K562 (cell line): ENCODE measurements around the gene KCNA1. TPM values are rescaled to one million over a fixed set of nuclear protein-coding genes. Genes with fewer than 3 reads are reported as not detected.

Source experiments
- ATAC-seq: fragments of 200-7000 bp; cut with Tn5 transposase; 3 replicates; pipeline ENCODE4 v1.9.1; 2020; ENCODE audit warnings: moderate library complexity
- BruUV-seq: library from RNA; stranded (reverse); fragments of 400-500 nt; replicated peaks from 2 replicates; lab custom pipeline; 2021; lab: Mats Ljungman, UMichigan
- CTCF ChIA-PET: fragments of 300-600 bp; formaldehyde crosslinking; extraction: SDS; loops from one replicate; lab custom pipeline; 2021; ENCODE audit warnings: low intra/inter-chr PET ratio; lab: Yijun Ruan, JAX
- POLR2A ChIA-PET: fragments of 300-600, 350-650 bp; sonication (Branson Sonifier 250); formaldehyde crosslinking; extraction: SDS; loops from one replicate; lab custom pipeline; 2021; ENCODE audit warnings: antibody characterized with exemption, inconsistent platforms; lab: Yijun Ruan, JAX
- DNase-seq, 4 experiments: peaks; one replicate each; pipeline versions ENCODE4 v3.0.0 to v3.0.0-alpha.2; 2011 to 2018; ENCODE audit warnings: low spot score in 3 of 4, mixed read lengths in 3 of 4; ENCODE audit errors: extremely low read depth in 1 of 4
- FAIRE-seq: peaks from 2 replicates; lab custom pipeline; 2011; peaks lifted over from hg19 to GRCh38; lab: Jason Lieb, UNC
- H2AFZ ChIP-seq: 2 replicates; pipeline ENCODE4 v1.6.0; 2011; ENCODE audit warnings: low read depth, low read length, control low read depth, inconsistent platforms
- H3K27ac ChIP-seq: fragments of 200-600 bp; 3 replicates; pipeline ENCODE4 v1.8.0; 2011; ENCODE audit warnings: low read depth, mild to moderate bottlenecking, control low read depth, inconsistent platforms, low read length, moderate library complexity, mixed read lengths; ENCODE audit errors: extremely low read depth
- H3K27me3 ChIP-seq, 2 experiments: fragments of 300-600 bp in 1 of 2; 2 replicates in 1 of 2; 3 replicates in 1 of 2; pipeline versions ENCODE4 v1.6.0 to v1.8.0; 2011; ENCODE audit warnings: inconsistent platforms in 2 of 2, low read length in 2 of 2, mild to moderate bottlenecking in 1 of 2, mixed read lengths in 1 of 2, moderate library complexity in 1 of 2; ENCODE audit not compliant: control insufficient read depth in 2 of 2, insufficient read depth in 2 of 2
- H3K36me3 ChIP-seq: fragments of 300-600 bp; 3 replicates; pipeline ENCODE4 v1.8.0; 2011; ENCODE audit warnings: mild to moderate bottlenecking, low read length, inconsistent platforms; ENCODE audit not compliant: control insufficient read depth, insufficient read depth
- H3K4me1 ChIP-seq, 2 experiments: fragments of 200-600 bp in 1 of 2; replicated peaks in 1 of 2; 2 replicates in 1 of 2; 3 replicates in 1 of 2; pipeline versions ENCODE4 v1.5.1 to v1.8.0; 2011; ENCODE audit warnings: inconsistent platforms in 2 of 2, low read length in 2 of 2, mild to moderate bottlenecking in 1 of 2, mixed read lengths in 1 of 2, moderate library complexity in 1 of 2; ENCODE audit not compliant: control insufficient read depth in 2 of 2, insufficient read depth in 2 of 2
- H3K4me2 ChIP-seq: 2 replicates; pipeline ENCODE4 v1.6.1; 2011; ENCODE audit warnings: low read length, control low read depth, inconsistent platforms, mixed read lengths; ENCODE audit not compliant: insufficient read depth
- H3K4me3 ChIP-seq: fragments of 200-600 bp; sonication (generic), shearing (Covaris generic); 2 replicates; pipeline ENCODE4 v1.5.1; 2016; ENCODE audit warnings: control low read depth, inconsistent platforms
- H3K79me2 ChIP-seq: fragments of 200-600 bp; 3 replicates; pipeline ENCODE4 v1.8.0; 2011; ENCODE audit warnings: low read length, inconsistent platforms; ENCODE audit not compliant: control insufficient read depth, insufficient read depth
- H3K9ac ChIP-seq, 2 experiments: 2 replicates each; pipeline versions ENCODE4 v1.6.0 to v1.6.1; 2011; ENCODE audit warnings: low read depth in 2 of 2, low read length in 2 of 2, control low read depth in 1 of 2, inconsistent platforms in 1 of 2, mild to moderate bottlenecking in 1 of 2, mixed read lengths in 1 of 2; ENCODE audit not compliant: insufficient read depth in 1 of 2
- H3K9me1 ChIP-seq: one replicate; pipeline ENCODE4 v1.6.0; 2011; ENCODE audit warnings: inconsistent platforms, mild to moderate bottlenecking, low read length, moderate library complexity; ENCODE audit not compliant: control insufficient read depth, insufficient read depth
- H3K9me3 ChIP-seq: replicated peaks from 2 replicates; pipeline ENCODE4 v1.5.1; 2011; ENCODE audit warnings: low read depth, low read length, inconsistent platforms; ENCODE audit not compliant: control insufficient read depth, insufficient read depth
- H4K20me1 ChIP-seq: replicated peaks from 2 replicates; pipeline ENCODE4 v1.6.1; 2011; ENCODE audit warnings: low read length, inconsistent platforms, mixed read lengths; ENCODE audit not compliant: control insufficient read depth, insufficient read depth
- ATF2 ChIP-seq: sonication (generic); formaldehyde crosslinking; IDR thresholded peaks from 2 replicates; pipeline ENCODE4 v1.8.1; 2022; ENCODE audit warnings: missing genetic modification reagents
- GMEB1 ChIP-seq: fragments of 250-450 bp; sonication (Bioruptor Pico); IDR thresholded peaks from 2 replicates; pipeline ENCODE4 v1.4.0; 2020; ENCODE audit warnings: mild to moderate bottlenecking
- KLF1 ChIP-seq: fragments of 450-650 bp; IDR thresholded peaks from 2 replicates; pipeline ENCODE4 v1.6.1; 2016; ENCODE audit warnings: missing genetic modification characterization, missing compliant biosample characterization
- MEF2D ChIP-seq: conservative IDR thresholded peaks from 2 replicates; pipeline ENCODE4 v1.6.1; 2016; ENCODE audit warnings: low read depth, missing genetic modification characterization, missing compliant biosample characterization
- NCOR1 ChIP-seq: fragments of 450-650 bp; IDR thresholded peaks from 2 replicates; pipeline ENCODE4 v1.6.1; 2016; ENCODE audit warnings: mild to moderate bottlenecking, moderate library complexity
- NELFE ChIP-seq: IDR thresholded peaks from 2 replicates; pipeline ENCODE4 v1.6.1; 2011; ENCODE audit warnings: mild to moderate bottlenecking; ENCODE audit not compliant: insufficient read depth, insufficient read length
- NR0B1 ChIP-seq: fragments of 450-650 bp; IDR thresholded peaks from one replicate; pipeline ENCODE4 v1.6.1; 2018; ENCODE audit warnings: mild to moderate bottlenecking, moderate library complexity; ENCODE audit not compliant: partially characterized antibody
- NRF1 ChIP-seq, 2 experiments: fragments of 450-650 bp; IDR thresholded peaks in 1 of 2; conservative IDR thresholded peaks in 1 of 2; 2 replicates each; pipeline ENCODE4 v1.6.1; 2014; ENCODE audit warnings: mild to moderate bottlenecking in 2 of 2
- POLR3A ChIP-seq: IDR thresholded peaks from 2 replicates; pipeline ENCODE4 v1.6.1; 2011; ENCODE audit warnings: borderline replicate concordance, mild to moderate bottlenecking, moderate library complexity; ENCODE audit not compliant: insufficient read length, insufficient read depth; ENCODE audit errors: extremely low read depth
- RBM17 ChIP-seq: fragments of 200-400 bp; formaldehyde crosslinking; IDR thresholded peaks from 2 replicates; pipeline ENCODE4 v1.6.1; 2017; ENCODE audit warnings: low read depth, mild to moderate bottlenecking, low read length, borderline replicate concordance
- SMAD3 ChIP-seq: fragments of 450-650 bp; formaldehyde crosslinking; conservative IDR thresholded peaks from 2 replicates; pipeline ENCODE4 v1.4.0; 2020; ENCODE audit warnings: mild to moderate bottlenecking
- SP1 ChIP-seq: sonication (generic); formaldehyde crosslinking; IDR thresholded peaks from 2 replicates; pipeline ENCODE4 v1.8.1; 2022; ENCODE audit warnings: mild to moderate bottlenecking, missing genetic modification reagents
- SREBF2 ChIP-seq: sonication (generic); formaldehyde crosslinking; IDR thresholded peaks from 2 replicates; pipeline ENCODE4 v1.4.0; 2020; ENCODE audit warnings: mild to moderate bottlenecking, missing genetic modification reagents
- TEAD2 ChIP-seq: fragments of 450-650 bp; IDR thresholded peaks from 2 replicates; pipeline ENCODE4 v1.6.1; 2016; ENCODE audit warnings: missing genetic modification characterization, control low read depth, missing compliant biosample characterization
- ZBTB17 ChIP-seq: fragments of 450-650 bp; formaldehyde crosslinking; IDR thresholded peaks from 2 replicates; pipeline ENCODE4 v1.4.0; 2020; ENCODE audit warnings: mild to moderate bottlenecking
- ZNF12 ChIP-seq: sonication (generic); formaldehyde crosslinking; IDR thresholded peaks from 2 replicates; pipeline ENCODE4 v1.4.0; 2020; ENCODE audit warnings: mild to moderate bottlenecking, missing genetic modification reagents
- ZNF277 ChIP-seq: fragments of 250-450 bp; sonication (Bioruptor Pico); IDR thresholded peaks from 2 replicates; pipeline ENCODE4 v1.8.0; 2022; ENCODE audit warnings: inconsistent platforms, mild to moderate bottlenecking, moderate library complexity, borderline replicate concordance
- WGBS: fragments of 100-300 bp; shearing (Covaris generic); methylation state at CpG from one replicate; pipeline ENCODE4 v1.1.6; 2016; ENCODE audit warnings: low coverage, mixed read lengths; ENCODE audit not compliant: insufficient coverage; ENCODE audit errors: missing lambda C conversion rate; 5-methylcytosine and 5-hydroxymethylcytosine counted together
- in situ Hi-C: fragments of 300-500 bp; cut with MboI; formaldehyde crosslinking; loops from 4 replicates; pipeline ENCODE4 v1.15.0; 2018; ENCODE audit warnings: inconsistent platforms, mixed read lengths
- intact Hi-C: fragments of 100-400 bp; cut with micrococcal nuclease; formaldehyde crosslinking; loops from 2 replicates; pipeline ENCODE4 v1.14.2; 2022
- polyA plus RNA-seq, 8 experiments: library from polyadenylated mRNA; depleted of rRNA in 4 of 8; stranded (reverse) in 5 of 8; unstranded in 3 of 8; fragments of >200 nt; fragmentation: Nextera tagmentation in 2 of 8; fragmentation: Illumina TruSeq in 1 of 8; extraction: Ambion mirVana in 2 of 8; extraction: Trizol in 1 of 8; gene quantifications; 2 replicates each; pipeline versions ENCODE4 v1.2.1 to v1.2.3, GENCODE V29; 2011 to 2014; ENCODE audit warnings: inconsistent platforms in 1 of 8, missing spikeins in 1 of 8
- total RNA-seq, 7 experiments: library from RNA; depleted of rRNA in 6 of 7; stranded (reverse); fragments of >200 nt in 6 of 7; fragmentation: Illumina TruSeq in 2 of 7; extraction: Trizol in 2 of 7; gene quantifications; 2 replicates each; pipeline versions ENCODE4 v1.2.1 to v1.2.3, GENCODE V29; 2011 to 2021; ENCODE audit warnings: low replicate concordance in 1 of 7

The KCNA1 gene
- total and polyA plus RNA-seq, 9 of the 15 experiments (the other 6 are each of a cell fraction or from before 2014, with no cell fraction given) = not detected

- POLR2A ChIA-PET = interaction anchor here (0.6 kb wide), 2 partner anchors 16 to 1265 kb away, joined by 3 read pairs; no protein-coding TSS in a partner anchor
- intact Hi-C loops = no loop called here
- ATAC-seq = no peak
- TF ChIP-seq RBM17 (no peak), GMEB1 (CRISPR knock-in tag) (no peak), NR0B1 (no peak), SREBF2 (CRISPR knock-in tag) (no peak), NCOR1 (no peak), SMAD3 (no peak), POLR3A (no peak), ZNF277 (CRISPR knock-in tag) (no peak), NELFE (no peak), ZBTB17 (no peak), KLF1 (no peak), ZNF12 (CRISPR knock-in tag) (no peak), MEF2D (tag) (no peak), NRF1 (conservative IDR thresholded peaks at IDR 0.05 in 1 of 2, IDR thresholded peaks at IDR 0.05 in 1 of 2) (no peak), SP1 (no peak), ATF2 (CRISPR knock-in tag) (no peak), TEAD2 (tag) (no peak)
These were observed 45.1 kb upstream of the KCNA1 start for GRCh38 chr12:4864575-4864974.

More at GRCh38 chr12:4864575-4864974, 45.1 kb upstream of the KCNA1 start:
- no peak overlapping the region for H3K9ac ChIP-seq
- FAIRE-seq (no peak), DNase-seq (no peak)
- H3K4me3 ChIP-seq = no peak overlapping the region
- CTCF ChIA-PET = no interaction called here
- H3K9me3 ChIP-seq = no peaks in the 10 kb centered on the region
- no peak overlapping the region for H3K4me2 ChIP-seq
- no peak overlapping the region for H3K27ac ChIP-seq
- in situ Hi-C loops = no loop called here
- WGBS = 0% methylated on average over 9 of the region's 9 CpGs
- no TSS peak for BruUV-seq
- H3K4me1 ChIP-seq = no peaks in the 10 kb centered on the region
- H3K27me3 ChIP-seq = peaks cover 2 to 5% of the 10 kb centered on the region in 2 experiments; a peak in 4 of 5 replicates
- no peaks in the 10 kb centered on the region for H4K20me1 ChIP-seq
- H3K36me3 ChIP-seq = no peaks in the 10 kb centered on the region
- H3K79me2 ChIP-seq = no peaks in the 10 kb centered on the region
- H3K9me1 ChIP-seq = no peaks in the 10 kb centered on the region
- no peak overlapping the region for H2AFZ ChIP-seq
